GM12874 (cell line): Measurements from ENCODE around the gene UBE2G1.

ENCODE experiments used
- TF ChIP-seq, protein P1 (sequence below): IDR thresholded peaks from 2 replicates; pipeline ENCODE4 v1.5.1; 2011; ENCODE audit warnings: low read depth, mild to moderate bottlenecking, control low read depth, low read length, moderate library complexity; ENCODE audit not compliant: insufficient read depth

UBE2G1 gene

DNA sequence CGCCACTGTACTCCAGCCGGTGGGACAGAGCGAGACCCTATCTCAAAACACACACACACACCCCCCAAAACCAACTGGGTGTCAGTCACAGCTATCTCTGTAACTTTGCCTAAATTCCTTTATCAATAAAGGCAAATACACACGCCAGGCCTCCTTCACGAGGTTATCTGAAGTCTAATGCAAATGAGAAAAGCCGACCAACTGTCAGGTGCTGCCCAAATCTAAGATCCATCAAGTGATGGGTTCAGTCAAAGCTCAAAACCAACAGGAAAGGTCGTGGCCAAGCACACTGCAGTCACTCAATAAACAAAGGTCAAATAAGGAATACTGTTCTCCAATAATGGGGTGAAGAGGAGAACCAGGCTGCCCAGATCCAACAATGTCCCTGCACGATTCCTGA lies 103.8 kb downstream of the UBE2G1 start:
- TF ChIP-seq, protein P1, sequence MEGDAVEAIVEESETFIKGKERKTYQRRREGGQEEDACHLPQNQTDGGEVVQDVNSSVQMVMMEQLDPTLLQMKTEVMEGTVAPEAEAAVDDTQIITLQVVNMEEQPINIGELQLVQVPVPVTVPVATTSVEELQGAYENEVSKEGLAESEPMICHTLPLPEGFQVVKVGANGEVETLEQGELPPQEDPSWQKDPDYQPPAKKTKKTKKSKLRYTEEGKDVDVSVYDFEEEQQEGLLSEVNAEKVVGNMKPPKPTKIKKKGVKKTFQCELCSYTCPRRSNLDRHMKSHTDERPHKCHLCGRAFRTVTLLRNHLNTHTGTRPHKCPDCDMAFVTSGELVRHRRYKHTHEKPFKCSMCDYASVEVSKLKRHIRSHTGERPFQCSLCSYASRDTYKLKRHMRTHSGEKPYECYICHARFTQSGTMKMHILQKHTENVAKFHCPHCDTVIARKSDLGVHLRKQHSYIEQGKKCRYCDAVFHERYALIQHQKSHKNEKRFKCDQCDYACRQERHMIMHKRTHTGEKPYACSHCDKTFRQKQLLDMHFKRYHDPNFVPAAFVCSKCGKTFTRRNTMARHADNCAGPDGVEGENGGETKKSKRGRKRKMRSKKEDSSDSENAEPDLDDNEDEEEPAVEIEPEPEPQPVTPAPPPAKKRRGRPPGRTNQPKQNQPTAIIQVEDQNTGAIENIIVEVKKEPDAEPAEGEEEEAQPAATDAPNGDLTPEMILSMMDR, result no peak

DNA sequence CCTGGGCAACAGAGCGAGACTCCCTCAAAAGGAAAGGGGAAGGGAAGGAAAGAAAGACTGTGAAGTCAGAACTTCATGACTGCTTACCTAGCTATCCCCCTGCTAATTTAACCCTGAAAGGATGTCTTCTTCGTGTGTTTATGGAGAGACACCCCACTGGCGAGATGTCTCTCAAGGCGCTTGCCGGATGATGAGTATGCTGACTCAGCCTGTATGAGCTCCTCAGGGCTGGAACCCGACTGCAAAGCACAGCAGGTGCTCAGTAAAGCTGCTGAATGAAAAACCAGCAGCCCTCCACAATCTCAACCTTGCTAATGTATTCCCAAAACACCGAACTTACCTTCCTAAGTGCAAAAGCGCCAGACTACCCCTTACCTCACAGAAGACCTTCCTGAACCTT lies 105.0 kb downstream of the UBE2G1 start:
- TF ChIP-seq, protein P1, result no peak

DNA sequence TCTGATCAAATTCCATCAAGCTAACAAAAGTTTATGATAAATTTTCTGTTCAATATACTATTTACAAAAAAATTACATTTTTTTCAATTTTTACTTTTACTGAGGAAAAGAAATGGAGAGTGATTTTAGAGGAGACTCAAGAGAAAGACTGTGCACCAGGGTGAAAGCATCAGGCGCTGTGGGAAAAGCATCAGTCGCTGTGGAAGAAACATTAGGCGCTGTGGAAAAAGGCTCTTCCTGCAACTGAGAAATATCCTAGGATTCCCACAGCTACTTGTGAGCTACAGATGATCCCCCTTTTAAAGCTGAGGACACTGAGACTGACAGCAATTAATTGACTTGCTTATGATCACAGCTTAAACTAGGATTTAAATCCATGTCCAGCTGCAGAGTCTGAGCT lies 107.6 kb downstream of the UBE2G1 start:
- TF ChIP-seq, protein P1, result no peak

DNA sequence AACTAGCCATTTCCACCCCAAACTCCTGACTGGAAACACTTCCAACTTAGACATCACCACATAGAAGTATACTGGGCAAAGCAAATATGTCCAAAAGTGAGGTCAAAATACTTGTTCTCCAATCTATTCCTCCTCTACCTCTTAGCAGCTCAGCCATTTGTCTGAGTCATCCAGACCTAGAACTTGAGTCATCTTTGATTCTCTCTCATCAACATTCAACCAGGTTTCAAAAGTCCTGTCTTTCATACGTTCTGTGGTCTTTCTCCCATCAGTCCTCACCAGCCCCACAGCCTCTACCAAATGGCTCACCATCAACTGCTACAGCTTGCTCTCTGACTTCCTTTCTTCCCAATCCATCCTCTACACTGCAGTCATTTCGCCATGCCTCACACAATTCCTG lies 109.5 kb downstream of the UBE2G1 start:
- TF ChIP-seq, protein P1, result no peak

DNA sequence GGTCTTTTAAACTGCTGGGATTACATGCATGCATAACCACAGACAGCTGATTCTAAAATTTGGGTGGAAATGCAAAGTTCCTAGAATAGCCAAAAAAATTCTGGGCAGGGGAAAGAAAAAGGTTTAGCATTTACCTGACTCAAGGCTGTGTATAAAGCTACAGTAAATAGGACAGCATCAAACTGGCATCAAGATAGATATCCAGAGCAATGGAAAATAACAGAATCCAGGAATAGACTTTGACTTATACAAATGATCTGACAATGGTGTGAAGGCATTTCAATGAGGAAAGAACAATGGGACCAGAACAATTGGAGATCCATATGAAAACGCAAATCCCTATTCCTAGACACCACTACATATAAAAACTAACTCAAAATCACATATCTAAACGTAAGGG lies 115.6 kb downstream of the UBE2G1 start:
- TF ChIP-seq, protein P1, result no peak

DNA sequence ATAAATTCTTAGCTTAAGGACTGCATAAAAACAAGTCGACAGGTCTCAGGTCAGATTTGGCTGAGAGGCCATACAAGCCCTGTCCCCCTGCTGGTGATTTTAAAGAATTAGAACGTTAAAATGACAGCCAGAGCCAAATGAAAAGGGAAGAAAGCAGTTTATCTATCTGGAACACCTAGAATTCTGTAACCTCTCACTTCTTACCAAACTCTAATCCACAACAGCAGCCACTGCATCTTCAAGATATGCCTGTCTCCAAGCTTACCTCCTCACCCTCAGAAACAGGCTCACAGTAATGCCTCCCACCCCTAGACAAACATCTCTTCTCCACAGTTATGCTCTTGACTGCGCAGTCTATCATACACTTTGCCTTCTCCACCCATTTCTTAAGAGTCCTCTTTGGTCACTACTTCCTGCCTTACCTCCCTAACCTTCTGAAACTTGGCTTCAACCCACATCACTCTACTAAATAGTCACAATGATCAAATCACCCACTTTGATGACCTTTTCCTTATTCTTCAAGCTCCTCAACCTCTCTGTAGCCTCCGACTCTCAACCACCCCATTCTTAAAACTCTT lies 116.9 kb downstream of the UBE2G1 start:
- TF ChIP-seq, protein P1, result peak; percentile 53

DNA sequence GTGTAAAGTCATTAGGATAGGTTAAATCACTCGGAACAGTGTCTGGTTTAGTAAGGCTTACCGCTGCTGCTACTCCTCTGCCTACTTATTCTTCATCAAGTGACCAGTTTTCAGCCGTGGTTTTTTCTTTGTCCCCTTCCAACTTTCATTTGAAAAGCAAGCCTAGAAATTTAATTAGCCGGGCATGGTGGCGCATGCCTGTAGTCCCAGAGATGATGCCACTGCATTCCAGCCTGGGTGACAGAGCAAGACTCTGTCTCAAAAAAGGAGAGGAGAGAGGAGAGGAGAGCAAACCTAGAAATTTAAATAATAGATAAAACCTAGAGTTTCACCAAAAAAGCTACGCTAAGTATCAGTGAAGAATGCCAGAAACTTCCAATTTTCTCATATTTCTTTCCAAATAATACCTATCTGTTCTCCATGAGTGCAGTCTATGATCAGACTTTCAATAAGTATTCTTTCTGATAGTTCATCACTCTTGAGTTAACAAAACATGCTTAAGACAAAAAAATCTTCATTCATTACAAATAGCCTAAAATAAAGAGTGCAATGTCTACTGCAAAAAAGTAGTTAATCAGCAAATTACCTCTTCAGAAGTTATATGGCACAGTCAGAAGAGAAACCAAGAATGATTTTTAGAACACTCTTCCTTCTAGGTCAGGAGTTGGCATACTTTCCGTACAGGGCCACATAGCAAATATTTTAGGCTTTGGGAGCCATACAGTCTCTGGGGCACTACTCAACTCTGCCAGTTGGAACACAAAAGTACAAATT lies 117.8 kb downstream of the UBE2G1 start:
- TF ChIP-seq, protein P1, result no peak
